GM21723 (cell line): ENCODE results near the gene CEP85L.

Source experiments
- ATAC-seq: cut with Tn5 transposase; IDR thresholded peaks from one replicate; pipeline ENCODE4 v1.9.1; 2021; ENCODE audit warnings: mild to moderate bottlenecking, moderate library complexity; ENCODE audit not compliant: unreplicated experiment

The CEP85L gene

DNA sequence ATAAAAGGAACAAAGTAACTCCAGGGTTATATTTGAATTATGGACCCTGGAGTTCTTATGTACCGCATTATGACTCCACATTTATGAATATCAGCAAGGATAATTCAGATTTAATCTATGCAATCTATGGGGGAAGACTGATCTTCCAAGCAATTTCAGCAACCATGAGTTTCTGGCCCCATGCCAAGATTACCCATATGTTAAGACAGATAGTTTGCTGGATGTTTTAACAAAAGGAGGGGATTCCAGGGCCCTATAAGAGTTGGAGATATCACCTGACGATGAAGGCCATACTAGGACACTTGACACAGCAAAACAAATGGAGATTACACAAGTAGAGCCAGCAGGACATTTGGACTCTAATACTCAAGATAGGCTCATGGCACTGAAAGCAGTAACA lies 149.2 kb downstream of the CEP85L start:
- ATAC-seq = no peak

DNA sequence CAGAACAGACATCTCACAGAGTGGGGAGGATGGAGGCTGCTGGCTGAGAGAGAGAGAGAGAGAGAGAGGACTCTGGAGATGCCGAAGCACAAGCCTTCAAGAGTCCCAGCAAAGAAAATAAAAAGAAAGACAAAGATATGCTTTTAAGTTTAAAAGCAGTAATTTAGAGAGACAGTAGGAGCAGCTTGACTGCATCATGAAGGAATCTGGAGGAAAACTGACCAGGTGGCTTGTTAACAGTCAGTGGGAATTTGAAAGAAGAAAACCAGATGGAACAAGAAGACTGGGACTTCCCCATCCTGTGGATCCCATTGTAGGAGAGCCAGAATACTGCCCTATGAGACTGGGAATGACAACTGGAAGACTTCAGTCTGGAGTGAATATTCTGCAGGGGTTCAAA lies 149.6 kb downstream of the CEP85L start:
- ATAC-seq = no peak

- no peak for ATAC-seq
Observed at GRCh38 chr6:118501099-118501498, 150.3 kb downstream of the CEP85L start.

- ATAC-seq = no peak
Observed at GRCh38 chr6:118500130-118501015, 151.0 kb downstream of the CEP85L start.

GRCh38 chr6:118495485-118496280 lies 155.7 kb downstream of the CEP85L start:
- no peak for ATAC-seq

- ATAC-seq = no peak
Observed at GRCh38 chr6:118494091-118494490, 157.3 kb downstream of the CEP85L start.

DNA sequence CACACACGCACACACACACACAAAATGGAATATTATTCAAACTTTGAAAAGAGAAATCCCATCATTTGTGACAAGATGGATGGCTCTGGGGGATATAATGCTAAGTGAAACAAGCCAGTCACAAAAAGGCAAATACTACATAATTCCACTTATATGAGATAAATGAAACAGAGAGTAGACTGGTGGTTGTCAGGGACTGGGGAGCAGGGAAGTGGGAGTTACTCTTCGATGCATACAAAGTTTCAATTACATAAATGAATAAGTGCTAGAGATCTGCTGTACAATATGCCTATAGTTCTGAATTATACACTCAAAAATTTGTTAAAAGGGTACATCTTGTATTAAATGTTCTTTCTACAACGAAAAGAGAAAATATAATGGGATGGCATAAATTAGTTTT lies 161.4 kb downstream of the CEP85L start:
- no peak for ATAC-seq

- ATAC-seq = no peak
Observed at GRCh38 chr6:118488631-118489030, 162.8 kb downstream of the CEP85L start.

- peak; percentile 98 for ATAC-seq
Observed at GRCh38 chr6:118485601-118486550, 165.5 kb downstream of the CEP85L start.

DNA sequence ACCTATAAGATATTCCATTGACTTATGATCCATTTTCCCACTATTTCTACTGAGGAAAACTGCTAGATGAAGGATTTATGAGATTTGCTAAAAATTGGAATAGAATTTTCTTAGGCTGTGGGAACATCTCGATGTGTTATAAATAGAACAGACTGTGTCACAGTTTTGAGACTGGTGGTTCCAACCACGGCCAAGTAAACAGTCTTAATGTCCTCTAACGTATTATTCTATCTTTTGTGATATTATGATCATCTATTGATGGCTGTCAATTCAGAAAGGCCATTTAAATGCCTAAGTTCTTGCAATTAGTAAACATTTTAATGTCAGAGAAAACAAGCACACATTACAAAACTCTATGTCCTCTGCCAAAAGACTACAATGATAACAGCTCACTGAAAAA lies 174.8 kb downstream of the CEP85L start:
- no peak for ATAC-seq

- ATAC-seq = no peak
Observed at GRCh38 chr6:118473266-118473665, 178.1 kb downstream of the CEP85L start.

DNA sequence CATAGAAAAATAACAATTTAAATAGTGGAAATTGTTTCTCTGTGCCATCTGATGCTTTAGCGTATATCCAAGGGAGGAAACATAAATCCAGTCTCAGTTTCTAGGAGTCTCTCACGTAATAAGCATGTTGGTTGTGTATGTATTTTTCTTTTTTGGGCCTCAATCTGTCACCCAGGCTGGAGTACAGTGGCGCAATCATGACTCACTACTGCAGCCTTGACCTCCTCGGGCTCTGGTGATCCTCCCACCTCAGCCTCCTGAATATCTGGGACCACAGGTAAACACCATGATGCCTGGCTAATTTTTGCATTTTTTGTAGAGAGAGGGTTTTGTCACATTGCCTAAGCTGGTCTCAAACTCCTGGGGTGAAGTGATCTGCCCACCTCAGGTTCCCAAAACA lies 181.9 kb downstream of the CEP85L start:
- no peak for ATAC-seq

- no peak for ATAC-seq
Observed at GRCh38 chr6:118468682-118469465, 182.5 kb downstream of the CEP85L start.

DNA sequence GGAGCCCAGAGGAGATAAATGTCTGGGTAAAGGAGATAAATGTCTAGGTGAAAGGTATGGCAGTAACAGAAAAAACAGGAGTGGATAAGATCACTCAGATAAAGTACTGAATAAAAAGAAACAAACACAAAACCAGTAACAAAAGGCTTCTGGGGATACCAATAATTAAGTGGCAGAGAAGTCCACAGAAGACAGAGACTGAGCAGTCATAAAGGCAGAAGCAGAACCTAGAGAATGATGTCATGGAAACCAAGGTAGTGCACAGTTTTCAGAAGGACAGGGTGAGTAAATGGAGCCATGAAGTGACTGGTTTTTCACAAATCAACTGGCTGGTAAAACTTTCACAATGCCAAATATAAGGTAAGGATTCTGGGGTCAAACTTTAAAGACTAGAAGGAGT lies 184.2 kb downstream of the CEP85L start:
- ATAC-seq = peak; percentile 83

- no peak for ATAC-seq
Observed at GRCh38 chr6:118464620-118465019, 186.8 kb downstream of the CEP85L start.

- no peak for ATAC-seq
Observed at GRCh38 chr6:118460958-118461470, 190.4 kb downstream of the CEP85L start.

DNA sequence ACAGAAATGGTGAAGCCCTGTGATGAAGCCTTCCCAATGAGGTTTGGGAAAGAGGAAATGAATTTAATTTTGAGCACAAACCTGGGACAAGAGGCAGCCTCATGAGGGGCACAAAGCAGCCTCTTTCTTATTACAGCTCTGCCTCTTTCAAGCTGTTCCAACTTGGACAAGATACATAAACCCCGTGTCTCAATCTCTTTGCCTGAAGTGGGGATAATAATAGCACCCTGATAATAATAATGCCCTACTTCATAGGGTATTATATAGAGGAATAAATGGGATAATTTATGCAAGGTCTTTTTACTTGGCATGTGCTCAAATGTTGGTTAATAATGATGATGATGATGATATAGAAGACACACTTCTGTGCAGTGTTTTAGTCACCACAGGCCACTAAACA lies 194.4 kb downstream of the CEP85L start:
- no peak for ATAC-seq

- ATAC-seq = no peak
Observed at GRCh38 chr6:118451839-118452238, 199.6 kb downstream of the CEP85L start.

- no peak for ATAC-seq
Observed at GRCh38 chr6:118444796-118445195, 206.6 kb downstream of the CEP85L start.

DNA sequence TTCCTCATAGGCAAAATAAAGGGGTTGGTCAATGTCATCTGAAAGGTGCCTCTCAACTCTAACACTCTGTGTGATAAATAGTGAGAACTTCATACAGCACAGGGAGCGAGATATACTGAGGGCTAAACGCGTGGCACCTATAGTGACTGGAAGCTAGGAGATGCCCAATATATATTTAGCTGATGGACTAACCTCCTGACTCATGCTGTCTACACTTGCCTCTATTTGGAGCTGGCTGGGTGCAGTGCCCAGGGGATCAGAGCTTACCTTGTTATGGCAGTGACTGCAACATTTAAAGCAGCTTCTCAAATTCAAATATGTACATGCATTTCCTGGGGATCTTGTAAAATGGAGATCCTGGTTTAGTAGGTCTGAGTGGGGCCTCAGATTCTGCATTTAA lies 214.9 kb downstream of the CEP85L start:
- no peak for ATAC-seq
